ENCODE measurements around the gene PRTFDC1. TPM values are rescaled to one million over a fixed set of nuclear protein-coding genes. Genes with fewer than 3 reads are reported as not detected.
"Not testable (repeated sequence)": the region's sequence is repeated elsewhere in the genome, so short reads cannot be mapped to it uniquely, and the experiment has no call there.

The PRTFDC1 gene
- total RNA-seq, 2 experiments from 2014 or later, result 0.32 to 0.71 TPM

- H3K27me3 Mint-ChIP-seq, result no peaks in the 10 kb centered on the region
- intact Hi-C loops (cut with DNase I, micrococcal nuclease), result no loop called here
- POLR2A ChIA-PET, result no interaction called here
- H3K4me3 Mint-ChIP-seq, result no peak overlapping the region
- CTCF ChIA-PET, result interaction anchor here (0.7 kb wide), 1 partner anchor 118 kb away, joined by 6 read pairs; no protein-coding TSS in a partner anchor
- no peaks in the 10 kb centered on the region for H3K36me3 Mint-ChIP-seq (ENCODE audit: low read depth)
- peaks cover 10% of the 10 kb centered on the region for H3K4me1 Mint-ChIP-seq
- ATAC-seq (no peak), DNase-seq (no peak)
- H3K9me3 Mint-ChIP-seq (ENCODE audit: low read depth), result no peaks in the 10 kb centered on the region
- no peak overlapping the region for H3K27ac Mint-ChIP-seq
These were observed 30.1 kb upstream of the PRTFDC1 start for GRCh38 chr10:24982319-24983112.

DNA sequence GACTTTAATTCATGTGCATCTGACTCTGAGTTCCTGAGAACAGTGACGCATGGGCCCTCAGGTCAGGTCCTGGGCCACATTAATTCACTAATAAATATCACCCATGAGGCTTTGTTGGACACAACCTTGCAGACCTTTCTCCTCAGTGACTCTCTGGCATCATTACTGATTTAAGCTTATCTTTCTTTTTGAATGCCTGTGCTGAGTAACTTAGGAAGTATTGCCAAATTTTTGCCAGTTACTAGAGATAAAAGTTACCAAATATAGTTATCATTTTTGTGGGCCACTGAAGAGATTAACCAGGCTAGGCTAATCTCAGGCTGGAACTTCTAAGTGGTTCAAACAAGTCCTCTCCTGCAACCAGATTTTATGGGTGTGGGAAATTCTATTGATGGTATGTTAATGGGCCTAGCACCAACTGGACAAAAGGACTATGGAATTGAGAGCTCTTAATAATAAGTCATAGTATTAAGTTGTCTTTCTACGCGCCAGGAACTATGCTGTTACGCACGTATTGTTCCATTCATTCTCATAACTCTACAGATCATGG is 28.8 kb upstream of the PRTFDC1 start:
- POLR2A ChIA-PET, result no interaction called here
- no peaks in the 10 kb centered on the region for H3K9me3 Mint-ChIP-seq (ENCODE audit: low read depth)
- intact Hi-C loops (cut with DNase I, micrococcal nuclease), result no loop called here
- ATAC-seq (no peak), DNase-seq (no peak)
- CTCF ChIA-PET, result interaction anchor here (1.0 kb wide), 1 partner anchor 253 kb away, joined by 3 read pairs; no protein-coding TSS in a partner anchor
- H3K27me3 Mint-ChIP-seq, result no peaks in the 10 kb centered on the region
- peaks cover 10% of the 10 kb centered on the region for H3K4me1 Mint-ChIP-seq
- no peak overlapping the region for H3K4me3 Mint-ChIP-seq
- no peak overlapping the region for H3K27ac Mint-ChIP-seq
- no peaks in the 10 kb centered on the region for H3K36me3 Mint-ChIP-seq (ENCODE audit: low read depth)

DNA sequence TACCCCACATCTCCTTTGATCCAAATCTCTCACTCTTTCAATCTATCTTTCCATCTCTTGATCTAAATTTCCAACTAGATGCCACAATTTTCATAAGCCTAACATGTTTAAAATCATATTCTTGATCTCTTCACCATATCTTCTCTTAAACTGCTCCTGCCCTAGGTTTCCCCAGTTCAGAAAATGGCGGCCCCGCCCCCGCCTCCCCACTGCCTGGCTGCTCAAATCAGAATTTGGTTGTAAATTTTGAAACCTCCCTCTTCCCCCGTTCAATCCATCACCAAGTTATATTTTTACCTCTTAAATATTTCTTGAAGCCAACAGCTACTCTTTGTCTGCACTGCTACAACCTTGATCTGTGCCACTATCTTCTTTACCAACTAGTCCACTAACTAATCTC is 27.3 kb upstream of the PRTFDC1 start:
- ChIA-PET POLR2A (no interaction called here), CTCF (no interaction called here)
- no peak for DNase-seq
- Mint-ChIP-seq H3K36me3 (ENCODE audit: low read depth) (no peaks in the 10 kb centered on the region), H3K9me3 (ENCODE audit: low read depth) (no peaks in the 10 kb centered on the region), H3K27ac (no peak overlapping the region), H3K4me1 (peaks cover 10% of the 10 kb centered on the region), H3K4me3 (no peak overlapping the region), H3K27me3 (no peaks in the 10 kb centered on the region)
- intact Hi-C loops (cut with DNase I, micrococcal nuclease), result no loop called here
- no peak for ATAC-seq

DNA sequence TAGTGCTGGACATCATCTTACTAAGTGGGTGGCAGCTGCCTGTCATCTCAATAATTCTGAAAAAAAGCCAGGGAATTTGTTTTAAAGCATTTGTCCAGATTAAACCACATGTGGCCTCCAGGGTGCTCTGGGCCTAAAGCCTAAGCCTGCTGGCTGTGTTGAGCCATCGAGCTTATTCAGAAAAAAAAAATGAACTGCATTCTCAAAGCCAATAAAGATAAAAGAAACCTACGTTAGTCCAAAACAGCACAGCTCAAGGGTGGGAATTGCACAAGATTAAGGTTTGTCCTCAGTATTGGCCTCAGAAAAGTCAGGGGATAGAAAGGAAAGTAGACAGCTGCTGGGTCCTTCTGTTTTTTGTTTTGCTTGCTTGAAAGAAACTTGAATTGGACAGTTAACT is 22.6 kb upstream of the PRTFDC1 start:
- no peak for ATAC-seq
- Mint-ChIP-seq H3K4me1 (peaks cover 2% of the 10 kb centered on the region), H3K9me3 (ENCODE audit: low read depth) (no peaks in the 10 kb centered on the region), H3K27me3 (no peaks in the 10 kb centered on the region), H3K27ac (no peak overlapping the region), H3K36me3 (ENCODE audit: low read depth) (no peaks in the 10 kb centered on the region), H3K4me3 (no peak overlapping the region)
- ChIA-PET POLR2A (no interaction called here), CTCF (no interaction called here)
- no peak for DNase-seq
- intact Hi-C loops (cut with DNase I, micrococcal nuclease), result no loop called here

- no peak overlapping the region for H3K4me3 Mint-ChIP-seq
- POLR2A ChIA-PET, result no interaction called here
- intact Hi-C loops (cut with DNase I, micrococcal nuclease), result no loop called here
- H3K27me3 Mint-ChIP-seq, result no peaks in the 10 kb centered on the region
- H3K9me3 Mint-ChIP-seq (ENCODE audit: low read depth), result no peaks in the 10 kb centered on the region
- CTCF ChIA-PET, result interaction anchor here (0.7 kb wide), 1 partner anchor 125 kb away, joined by 3 read pairs; no protein-coding TSS in a partner anchor
- no peak for DNase-seq
- ATAC-seq, result no peak
- H3K27ac Mint-ChIP-seq, result no peak overlapping the region
- no peaks in the 10 kb centered on the region for H3K36me3 Mint-ChIP-seq (ENCODE audit: low read depth)
- H3K4me1 Mint-ChIP-seq, result peaks cover 2% of the 10 kb centered on the region
These were observed 20.8 kb upstream of the PRTFDC1 start for GRCh38 chr10:24973163-24973562.

DNA sequence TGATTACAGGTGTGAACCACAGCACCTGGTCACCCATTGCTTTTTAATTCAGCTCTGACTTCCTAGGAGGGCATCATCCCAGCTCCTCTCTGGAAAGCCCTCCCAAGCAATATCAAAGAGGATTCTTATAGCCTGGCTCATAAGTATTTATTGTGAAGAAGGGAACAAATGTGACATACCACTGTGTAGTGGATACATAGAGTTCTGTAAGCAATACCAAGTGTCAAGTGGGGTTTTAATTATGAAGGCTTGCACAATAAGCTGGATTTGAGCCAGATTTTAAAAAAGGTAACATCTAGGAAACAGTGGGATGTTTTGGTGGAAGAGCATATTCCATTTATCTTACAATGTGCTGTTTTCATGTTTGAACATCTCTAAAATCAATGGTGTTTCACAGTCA is 19.0 kb upstream of the PRTFDC1 start:
- H3K4me3 Mint-ChIP-seq, result no peak overlapping the region
- intact Hi-C loops (cut with DNase I, micrococcal nuclease), result no loop called here
- no peak overlapping the region for H3K27ac Mint-ChIP-seq
- H3K9me3 Mint-ChIP-seq (ENCODE audit: low read depth), result no peaks in the 10 kb centered on the region
- H3K36me3 Mint-ChIP-seq (ENCODE audit: low read depth), result no peaks in the 10 kb centered on the region
- no peak for ATAC-seq
- peaks cover 2% of the 10 kb centered on the region for H3K4me1 Mint-ChIP-seq
- DNase-seq, result no peak
- POLR2A ChIA-PET, result no interaction called here
- CTCF ChIA-PET, result interaction anchor here (1.4 kb wide), 1 partner anchor 16 kb away, joined by 3 read pairs; no protein-coding TSS in a partner anchor
- no peaks in the 10 kb centered on the region for H3K27me3 Mint-ChIP-seq

DNA sequence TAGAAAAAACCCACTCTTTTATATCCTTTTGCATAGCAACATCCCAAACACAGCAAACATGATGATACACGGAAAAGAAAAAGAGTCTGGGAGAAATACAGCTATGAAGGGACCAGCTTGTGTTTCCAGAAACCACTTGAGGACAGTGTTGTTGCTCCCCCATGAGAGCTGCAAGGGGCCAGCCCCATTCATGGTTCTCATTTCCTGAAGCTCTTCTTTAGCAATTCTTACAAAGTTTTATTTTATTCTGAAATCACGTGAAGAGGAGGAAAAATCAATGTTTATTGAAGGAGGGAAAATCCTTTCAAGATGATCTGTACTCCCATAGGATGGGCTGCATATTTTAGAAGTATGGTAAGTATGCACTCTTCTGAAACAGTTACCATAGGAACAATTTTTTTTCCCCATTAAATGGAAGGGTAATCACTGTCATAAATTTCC is 17.5 kb upstream of the PRTFDC1 start:
- intact Hi-C loops (cut with DNase I, micrococcal nuclease), result no loop called here

DNA sequence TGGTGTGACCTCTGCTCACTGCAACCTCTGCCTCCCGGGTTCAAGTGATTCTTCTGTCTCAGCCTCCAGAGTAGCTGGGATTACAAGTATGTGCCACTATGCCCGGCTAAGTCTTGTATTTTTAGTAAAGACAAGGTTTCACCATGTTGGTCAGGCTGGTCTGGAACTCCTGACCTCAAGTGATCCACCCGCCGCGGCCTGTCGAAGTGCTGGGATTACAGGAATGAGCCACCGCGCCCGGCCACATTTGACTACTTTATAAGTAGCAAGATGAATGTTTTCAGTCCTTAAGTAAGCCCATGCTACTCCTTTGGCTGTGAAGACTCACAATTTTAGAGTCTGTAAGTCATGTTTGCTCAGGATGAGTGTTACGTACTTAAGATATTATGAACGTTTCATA is 16.5 kb upstream of the PRTFDC1 start:
- H3K4me1 Mint-ChIP-seq; H3K27me3 Mint-ChIP-seq; ATAC-seq; H3K4me3 Mint-ChIP-seq; H3K36me3 Mint-ChIP-seq (ENCODE audit: low read depth); H3K9me3 Mint-ChIP-seq (ENCODE audit: low read depth); intact Hi-C loops (cut with DNase I, micrococcal nuclease); POLR2A ChIA-PET; H3K27ac Mint-ChIP-seq; DNase-seq: not testable (repeated sequence)
- CTCF ChIA-PET, result interaction anchor here (0.6 to 1.1 kb wide), 2 partner anchors 131 to 171 kb away, joined by 3 read pairs; no protein-coding TSS in a partner anchor

More for the DNA sequence above, 17.5 kb upstream of the PRTFDC1 start:
- no peak overlapping the region for H3K27ac Mint-ChIP-seq
- peaks cover 2% of the 10 kb centered on the region for H3K4me1 Mint-ChIP-seq
- no peak overlapping the region for H3K4me3 Mint-ChIP-seq
- no peak for DNase-seq
- ChIA-PET CTCF (interaction anchor here (0.6 kb wide), 1 partner anchor 172 kb away, joined by 3 read pairs; no protein-coding TSS in a partner anchor), POLR2A (no interaction called here)
- no peaks in the 10 kb centered on the region for H3K27me3 Mint-ChIP-seq
- no peaks in the 10 kb centered on the region for H3K36me3 Mint-ChIP-seq (ENCODE audit: low read depth)
- no peak for ATAC-seq
- H3K9me3 Mint-ChIP-seq (ENCODE audit: low read depth), result no peaks in the 10 kb centered on the region

- H3K4me3 Mint-ChIP-seq, result no peak overlapping the region
- POLR2A ChIA-PET, result no interaction called here
- no peaks in the 10 kb centered on the region for H3K27me3 Mint-ChIP-seq
- peaks cover 2% of the 10 kb centered on the region for H3K4me1 Mint-ChIP-seq
- ATAC-seq, result no peak
- H3K9me3 Mint-ChIP-seq (ENCODE audit: low read depth), result no peaks in the 10 kb centered on the region
- CTCF ChIA-PET, result interaction anchor here (1.1 kb wide), 1 partner anchor 131 kb away, joined by 3 read pairs; no protein-coding TSS in a partner anchor
- no peaks in the 10 kb centered on the region for H3K36me3 Mint-ChIP-seq (ENCODE audit: low read depth)
- no peak for DNase-seq
- intact Hi-C loops (cut with DNase I, micrococcal nuclease), result no loop called here
- no peak overlapping the region for H3K27ac Mint-ChIP-seq
These were observed 15.9 kb upstream of the PRTFDC1 start for GRCh38 chr10:24968349-24968748.

DNA sequence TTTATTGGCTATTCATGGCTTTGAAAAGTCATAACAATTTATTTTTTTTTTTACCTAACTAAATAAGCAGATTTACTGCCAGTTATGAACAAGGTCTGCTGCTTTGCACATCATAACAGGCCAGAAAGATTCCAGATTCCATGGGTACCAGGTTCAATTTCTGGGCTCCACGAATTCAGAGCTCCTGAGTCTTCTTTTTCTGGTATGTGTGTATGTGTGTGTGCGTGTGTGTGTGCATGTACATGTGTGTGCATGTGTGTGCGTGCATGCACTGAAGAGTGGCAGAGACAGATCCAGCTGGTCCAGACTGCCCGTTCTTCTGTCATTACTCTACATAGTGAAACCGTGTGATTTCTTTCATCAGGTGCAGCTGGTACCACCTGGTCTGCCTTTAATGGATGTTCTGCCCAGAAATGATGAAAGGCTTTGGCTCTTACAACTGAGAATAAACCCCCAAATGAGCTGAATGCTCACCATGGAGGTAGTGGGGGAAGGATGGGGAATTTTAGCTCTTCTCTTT is 14.6 kb upstream of the PRTFDC1 start:
- ATAC-seq (no peak), DNase-seq (no peak)
- ChIA-PET CTCF (no interaction called here), POLR2A (no interaction called here)
- H3K4me1 Mint-ChIP-seq, result peaks cover 11% of the 10 kb centered on the region
- H3K27ac Mint-ChIP-seq, result no peak overlapping the region
- intact Hi-C loops (cut with DNase I, micrococcal nuclease), result no loop called here
- no peaks in the 10 kb centered on the region for H3K9me3 Mint-ChIP-seq (ENCODE audit: low read depth)
- H3K27me3 Mint-ChIP-seq, result no peaks in the 10 kb centered on the region
- H3K36me3 Mint-ChIP-seq (ENCODE audit: low read depth), result no peaks in the 10 kb centered on the region
- no peak overlapping the region for H3K4me3 Mint-ChIP-seq

- no peaks in the 10 kb centered on the region for H3K36me3 Mint-ChIP-seq (ENCODE audit: low read depth)
- H3K9me3 Mint-ChIP-seq (ENCODE audit: low read depth), result no peaks in the 10 kb centered on the region
- ChIA-PET POLR2A (no interaction called here), CTCF (no interaction called here)
- intact Hi-C loops (cut with DNase I, micrococcal nuclease), result no loop called here
- peaks cover 9% of the 10 kb centered on the region for H3K4me1 Mint-ChIP-seq
- DNase-seq (no peak), ATAC-seq (no peak)
- H3K27me3 Mint-ChIP-seq, result no peaks in the 10 kb centered on the region
- H3K4me3 Mint-ChIP-seq, result no peak overlapping the region
- no peak overlapping the region for H3K27ac Mint-ChIP-seq
These were observed 12.6 kb upstream of the PRTFDC1 start for GRCh38 chr10:24965051-24965450.

GRCh38 chr10:24963521-24964041 is 11.2 kb upstream of the PRTFDC1 start:
- H3K9me3 Mint-ChIP-seq (ENCODE audit: low read depth), result no peaks in the 10 kb centered on the region
- no peak overlapping the region for H3K27ac Mint-ChIP-seq
- H3K27me3 Mint-ChIP-seq, result no peaks in the 10 kb centered on the region
- ATAC-seq, result no peak
- ChIA-PET POLR2A (no interaction called here), CTCF (interaction anchor here (0.6 to 1.4 kb wide), 3 partner anchors 8 to 385 kb away, joined by 3 to 4 read pairs (median 4); no protein-coding TSS in a partner anchor)
- no peaks in the 10 kb centered on the region for H3K36me3 Mint-ChIP-seq (ENCODE audit: low read depth)
- no peak for DNase-seq
- peaks cover 8% of the 10 kb centered on the region for H3K4me1 Mint-ChIP-seq
- H3K4me3 Mint-ChIP-seq, result no peak overlapping the region
- intact Hi-C loops (cut with DNase I, micrococcal nuclease), result no loop called here

All from activated CD4-positive, alpha-beta T cell treated with anti-CD3 and anti-CD28 coated beads for 36 hours (primary cell).